ENCODE results near the gene CFAP100. TPM values are rescaled to one million over a fixed set of nuclear protein-coding genes. Genes with fewer than 3 reads are reported as not detected.

Gene CFAP100
- total and polyA plus RNA-seq, 9 of the 15 experiments (the other 6 are each of a cell fraction or from before 2014, with no cell fraction given) = not detected

- TF ChIP-seq TOE1 (IDR thresholded peaks at IDR 0.05; ENCODE audit: borderline replicate concordance) (no peak), TOE1 (CRISPR knock-in tag; IDR thresholded peaks at IDR 0.05; ENCODE audit: borderline replicate concordance, low read depth) (no peak), ZFP36 (IDR thresholded peaks at IDR 0.05; ENCODE audit: low read depth, low read length, partially characterized antibody) (no peak)
Measured at GRCh38 chr3:126465928-126466544, 71.3 kb downstream of the CFAP100 start (continued).

GRCh38 chr3:126466886-126467610 lies 72.3 kb downstream of the CFAP100 start:
- H3K27ac ChIP-seq (ENCODE audit: extremely low read depth, low read depth, low read length) = no peak overlapping the region
- intact Hi-C loops (cut with micrococcal nuclease) (no loop called here), in situ Hi-C loops (cut with MboI) (no loop called here)
- ChIA-PET CTCF (ENCODE audit: low intra/inter-chr PET ratio) (no interaction called here), POLR2A (interaction anchor here (1.2 kb wide), 1 partner anchor 46 kb away, joined by 4 read pairs; no protein-coding TSS in a partner anchor)
- H3K79me2 ChIP-seq (ENCODE audit: control insufficient read depth, insufficient read depth, low read length) = peaks cover 18% of the 10 kb centered on the region
- no peaks in the 10 kb centered on the region for H3K9me1 ChIP-seq (ENCODE audit: control insufficient read depth, insufficient read depth, low read length)
- BruUV-seq (replicated peaks) = no TSS peak
- H3K27me3 ChIP-seq (ENCODE audit: control insufficient read depth in 2 of 2, insufficient read depth in 2 of 2, low read length in 2 of 2) = no peaks in the 10 kb centered on the region
- DNase-seq (ENCODE audit: extremely low read depth in 1 of 4, low spot score in 3 of 4) = no peak
- 82% methylated on average over 12 of the region's 19 CpGs for whole genome bisulfite sequencing (ENCODE audit: insufficient coverage, low coverage, missing lambda C conversion rate)
- no peak overlapping the region for H3K4me2 ChIP-seq (ENCODE audit: insufficient read depth, low read length)
- ATAC-seq = no peak
- no peak overlapping the region for H3K4me3 ChIP-seq
- H3K9ac ChIP-seq (ENCODE audit: insufficient read depth in 1 of 2, low read depth in 2 of 2, low read length in 2 of 2) = no peak overlapping the region
- no peaks in the 10 kb centered on the region for H4K20me1 ChIP-seq (replicated peaks; ENCODE audit: control insufficient read depth, insufficient read depth, low read length)
- peaks cover 89% of the 10 kb centered on the region for H3K36me3 ChIP-seq (ENCODE audit: control insufficient read depth, insufficient read depth, low read length)
- H2AFZ ChIP-seq (ENCODE audit: low read depth, low read length) = no peak overlapping the region
- peaks cover 3 to 4% of the 10 kb centered on the region in 2 experiments; a peak in 3 of 5 replicates for H3K4me1 ChIP-seq (replicated peaks in 1 of 2; ENCODE audit: control insufficient read depth in 2 of 2, insufficient read depth in 2 of 2, low read length in 2 of 2)
- no peaks in the 10 kb centered on the region for H3K9me3 ChIP-seq (replicated peaks; ENCODE audit: control insufficient read depth, insufficient read depth, low read depth, low read length)
- FAIRE-seq = no peak
- TF ChIP-seq ZHX1 (conservative IDR thresholded peaks at IDR 0.05; ENCODE audit: low read length) = no peak
- no peak for TF ChIP-seq ZNF121 (CRISPR knock-in tag; conservative IDR thresholded peaks at IDR 0.05)
- TF ChIP-seq SFPQ (IDR thresholded peaks at IDR 0.05; ENCODE audit: low read depth, low read length) = no peak
- no peak for TF ChIP-seq XRCC5 (IDR thresholded peaks at IDR 0.05; ENCODE audit: low read depth, low read length)
- TF ChIP-seq AFF1 (IDR thresholded peaks at IDR 0.05; ENCODE audit: low read depth in 1 of 2, partially characterized antibody in 2 of 2) = no peak
- no peak for TF ChIP-seq PCBP2 (IDR thresholded peaks at IDR 0.05; ENCODE audit: low read depth, low read length, poor library complexity, severe bottlenecking)
- TF ChIP-seq HDGF (IDR thresholded peaks at IDR 0.05) = no peak

Data from K562 (cell line).